Kidney epithelial cell (primary cell): ENCODE results near the gene RASGRF1. TPM values are rescaled to one million over a fixed set of nuclear protein-coding genes. Genes with fewer than 3 reads are reported as not detected.

ENCODE experiments used
- DNase-seq: peaks from one replicate; pipeline ENCODE4 v3.0.0-alpha.2; 2010; ENCODE audit warnings: low read depth
- H3K27me3 ChIP-seq: 2 replicates; pipeline ENCODE4 v1.6.0; 2011; ENCODE audit warnings: low read length; ENCODE audit not compliant: control insufficient read depth, insufficient read depth
- H3K36me3 ChIP-seq: 2 replicates; pipeline ENCODE4 v1.5.1; 2011; ENCODE audit warnings: low read length; ENCODE audit not compliant: control insufficient read depth, insufficient read depth
- H3K4me3 ChIP-seq: 2 replicates; pipeline ENCODE4 v1.5.1; 2011; ENCODE audit warnings: low read depth, mild to moderate bottlenecking, control low read depth, low read length
- total RNA-seq: library from RNA; depleted of rRNA; stranded (reverse); fragments of >200 nt; gene quantifications from 2 replicates; pipeline ENCODE4 v1.2.3, GENCODE V29; 2015
- TF ChIP-seq, protein P1 (sequence below): IDR thresholded peaks from 2 replicates; pipeline ENCODE4 v1.5.1; 2011; ENCODE audit warnings: mild to moderate bottlenecking, moderate library complexity, low read length, control low read depth, inconsistent platforms; ENCODE audit not compliant: insufficient read depth, poor library complexity, severe bottlenecking

The RASGRF1 gene
- total RNA-seq, 1 donor from 2014 or later: 1.4 TPM

DNA sequence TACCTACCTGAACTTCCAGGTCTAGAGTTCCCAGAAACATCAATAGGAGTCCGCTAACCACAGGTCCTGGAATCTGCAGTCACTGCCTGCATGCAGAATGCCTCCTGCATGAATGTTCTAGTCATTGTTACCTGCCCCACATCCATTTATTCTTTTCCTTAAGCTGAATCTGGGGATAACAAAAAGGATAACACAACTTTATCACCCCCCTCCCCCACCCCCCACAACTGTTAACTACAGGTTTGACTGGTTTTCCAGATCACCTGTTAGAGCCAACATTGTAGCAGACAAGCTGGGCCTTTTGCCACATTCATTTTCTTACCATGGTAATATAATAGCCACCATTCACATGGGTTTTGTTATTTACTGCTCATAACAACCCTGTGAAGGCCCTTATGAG lies 141.1 kb downstream of the RASGRF1 start:
- no peaks in the 10 kb centered on the region for H3K36me3 ChIP-seq
- no peak for DNase-seq
- H3K27me3 ChIP-seq: peaks cover 9% of the 10 kb centered on the region
- no peak overlapping the region for H3K4me3 ChIP-seq
- TF ChIP-seq, protein P1, sequence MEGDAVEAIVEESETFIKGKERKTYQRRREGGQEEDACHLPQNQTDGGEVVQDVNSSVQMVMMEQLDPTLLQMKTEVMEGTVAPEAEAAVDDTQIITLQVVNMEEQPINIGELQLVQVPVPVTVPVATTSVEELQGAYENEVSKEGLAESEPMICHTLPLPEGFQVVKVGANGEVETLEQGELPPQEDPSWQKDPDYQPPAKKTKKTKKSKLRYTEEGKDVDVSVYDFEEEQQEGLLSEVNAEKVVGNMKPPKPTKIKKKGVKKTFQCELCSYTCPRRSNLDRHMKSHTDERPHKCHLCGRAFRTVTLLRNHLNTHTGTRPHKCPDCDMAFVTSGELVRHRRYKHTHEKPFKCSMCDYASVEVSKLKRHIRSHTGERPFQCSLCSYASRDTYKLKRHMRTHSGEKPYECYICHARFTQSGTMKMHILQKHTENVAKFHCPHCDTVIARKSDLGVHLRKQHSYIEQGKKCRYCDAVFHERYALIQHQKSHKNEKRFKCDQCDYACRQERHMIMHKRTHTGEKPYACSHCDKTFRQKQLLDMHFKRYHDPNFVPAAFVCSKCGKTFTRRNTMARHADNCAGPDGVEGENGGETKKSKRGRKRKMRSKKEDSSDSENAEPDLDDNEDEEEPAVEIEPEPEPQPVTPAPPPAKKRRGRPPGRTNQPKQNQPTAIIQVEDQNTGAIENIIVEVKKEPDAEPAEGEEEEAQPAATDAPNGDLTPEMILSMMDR: no peak

DNA sequence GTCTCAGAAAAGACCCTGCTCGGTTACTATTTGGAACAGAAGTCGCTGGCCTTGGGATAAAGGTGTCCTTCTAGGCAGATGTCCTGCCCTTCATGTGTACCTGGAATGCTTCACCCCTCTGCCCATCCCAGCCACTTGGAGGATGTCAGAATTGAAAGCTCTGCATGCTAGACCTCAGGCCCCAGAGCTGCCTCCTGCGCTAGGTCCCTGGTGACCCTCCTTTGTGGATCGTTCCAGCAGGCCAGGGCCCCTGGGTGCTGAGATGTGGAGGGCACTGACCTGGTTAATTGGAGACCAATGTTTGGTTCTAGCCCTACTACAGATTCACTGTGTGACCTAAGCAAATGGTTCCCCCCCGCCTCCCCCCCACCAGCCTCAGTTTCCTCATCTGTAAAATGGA lies 143.1 kb downstream of the RASGRF1 start:
- H3K27me3 ChIP-seq: peaks cover 17% of the 10 kb centered on the region
- DNase-seq: no peak
- TF ChIP-seq, protein P1: no peak
- no peaks in the 10 kb centered on the region for H3K36me3 ChIP-seq
- no peak overlapping the region for H3K4me3 ChIP-seq

DNA sequence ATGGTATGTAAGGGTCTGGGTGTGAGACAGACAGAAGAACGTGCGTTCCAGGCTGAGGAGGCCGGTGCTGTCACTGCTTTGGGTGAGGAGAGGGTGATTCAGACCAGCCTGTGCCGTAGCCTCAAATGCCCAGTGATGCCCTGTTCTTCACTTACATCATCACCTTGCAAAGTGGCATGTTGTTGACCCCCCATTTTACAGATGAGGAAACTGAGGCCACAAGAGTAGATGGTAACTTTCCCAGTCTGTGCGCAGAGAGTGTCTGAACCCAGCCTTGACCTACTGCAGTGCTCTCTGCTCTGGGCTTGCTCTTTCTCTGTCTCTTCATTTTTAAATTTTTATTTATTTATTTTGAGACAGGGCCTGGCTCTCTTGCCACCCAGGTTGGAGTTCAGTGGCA lies 144.1 kb downstream of the RASGRF1 start:
- DNase-seq: no peak
- peaks cover 17% of the 10 kb centered on the region for H3K27me3 ChIP-seq
- no peaks in the 10 kb centered on the region for H3K36me3 ChIP-seq
- TF ChIP-seq, protein P1: no peak
- no peak overlapping the region for H3K4me3 ChIP-seq

DNA sequence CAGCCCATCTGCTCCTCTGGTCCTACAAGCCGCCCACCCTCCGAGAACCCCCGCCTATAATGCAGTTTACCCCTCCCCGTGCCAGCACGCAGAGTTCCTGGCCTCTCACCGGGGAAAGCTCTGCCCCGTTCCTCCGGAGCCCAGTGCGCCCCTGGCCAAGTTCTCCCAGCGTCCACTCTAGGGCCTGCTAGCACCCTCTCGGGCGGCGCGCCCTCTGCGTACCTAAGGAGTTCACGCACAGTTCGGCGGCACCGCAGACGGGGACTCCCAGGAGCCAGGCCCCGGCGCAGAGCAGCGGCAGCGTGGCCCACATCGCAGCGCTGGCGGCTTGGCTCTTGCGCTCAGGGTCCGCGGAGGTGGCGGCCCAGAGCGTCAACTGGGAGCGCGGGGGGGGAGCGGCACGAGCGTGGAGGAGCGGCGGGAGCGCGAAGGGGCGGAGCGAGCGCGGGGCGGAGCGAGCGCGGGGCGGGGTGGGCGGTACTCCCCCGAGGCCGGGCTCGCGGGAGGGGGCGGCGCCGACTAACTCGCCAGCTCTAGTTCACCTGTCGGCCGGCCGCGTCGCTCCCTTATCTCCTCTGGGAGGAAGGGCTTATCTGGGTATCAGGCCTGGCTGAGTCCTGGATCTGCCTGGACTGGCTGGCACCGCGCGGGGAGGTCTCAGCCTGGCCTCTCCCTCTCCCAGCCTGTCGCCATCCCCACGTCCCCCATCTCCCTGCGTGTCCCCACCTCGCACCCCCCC lies 145.7 kb downstream of the RASGRF1 start, which contains the start of gene CTSH:
CTSH (minus strand) TSS at position 378 of the 739 bp plus-strand sequence; CDS start at position 313, 65 bp downstream.
- TF ChIP-seq, protein P1: no peak
- Histone ChIP-seq H3K27me3 (peaks cover 17% of the 10 kb centered on the region), H3K4me3 (peak within 1 kb of the TSS; percentile 41), H3K36me3 (no peaks in the 10 kb centered on the region)
- no peak for DNase-seq

DNA sequence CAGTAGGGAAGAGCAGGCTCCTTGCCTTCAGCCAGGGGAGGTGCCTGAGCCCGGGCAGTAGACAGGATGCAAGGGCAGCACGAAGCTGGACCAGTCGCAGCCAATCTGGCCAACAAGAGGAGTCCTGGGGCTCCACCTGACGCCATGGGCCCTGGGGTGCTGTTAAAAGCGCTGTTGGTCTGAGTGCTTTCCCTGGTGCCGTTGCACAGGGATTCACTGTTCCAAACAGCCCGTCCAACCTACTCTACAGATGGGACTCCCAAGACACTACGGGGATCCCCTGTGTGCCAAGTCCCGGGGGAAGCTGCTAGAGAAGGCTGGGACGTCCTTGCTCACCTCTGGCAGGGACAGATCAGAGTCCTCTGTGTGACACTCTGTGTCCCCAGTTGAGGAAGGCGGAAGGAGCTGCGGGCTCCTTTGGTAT lies 146.4 kb downstream of the RASGRF1 start:
- TF ChIP-seq, protein P1: no peak
- Histone ChIP-seq H3K36me3 (no peaks in the 10 kb centered on the region), H3K27me3 (peaks cover 17% of the 10 kb centered on the region), H3K4me3 (peak overlapping the region; percentile 41)
- no peak for DNase-seq

DNA sequence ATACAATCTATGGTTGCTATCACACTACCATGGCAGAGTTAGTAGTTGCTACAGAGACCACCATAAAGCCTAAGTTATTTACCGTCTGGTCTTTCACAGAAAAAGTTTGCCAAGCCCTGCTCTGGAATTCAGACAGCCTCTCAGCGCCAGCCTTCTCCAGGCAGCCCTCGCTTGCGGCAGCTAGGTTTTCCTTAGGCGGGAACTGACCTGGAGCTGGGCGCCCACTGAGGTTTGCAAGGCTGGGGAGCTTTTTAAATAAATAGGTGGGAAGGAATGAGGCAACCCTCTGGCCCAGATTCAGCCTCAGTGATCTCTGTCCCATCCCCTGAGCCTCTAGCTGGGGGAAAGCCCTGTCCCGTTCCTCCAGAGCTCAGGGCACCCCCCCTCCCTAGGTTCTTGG lies 146.9 kb downstream of the RASGRF1 start:
- Histone ChIP-seq H3K4me3 (no peak overlapping the region), H3K36me3 (no peaks in the 10 kb centered on the region), H3K27me3 (peaks cover 17% of the 10 kb centered on the region)
- TF ChIP-seq, protein P1: no peak
- no peak for DNase-seq
